ENCODE measurements around the gene PARD3B. TPM values are rescaled to one million over a fixed set of nuclear protein-coding genes. Genes with fewer than 3 reads are reported as not detected.
A peak's percentile ranks its signal among the peaks of the same experiment; 100 is the strongest.

PARD3B gene
- total and polyA plus RNA-seq, 2 of the 8 experiments (the other 6 are each of a cell fraction or from before 2014, with no cell fraction given) = 1.2 to 5.7 TPM

GRCh38 chr2:204754898-204755297, 209.6 kb downstream of the PARD3B start (continued):
- no peak for TF ChIP-seq CHD7 (IDR thresholded peaks at IDR 0.05; ENCODE audit: insufficient replicate concordance, low read length)
- no peak for TF ChIP-seq ATF3 (IDR thresholded peaks at IDR 0.05; ENCODE audit: insufficient read depth, low read depth, low read length)
- no peak for TF ChIP-seq USF2 (IDR thresholded peaks at IDR 0.05; ENCODE audit: low read length)
- peak; percentile 37; the same call in 1 of the 2 replicates for TF ChIP-seq MAFK (IDR thresholded peaks at IDR 0.05; ENCODE audit: low read depth, low read length)
- no peak for TF ChIP-seq EP300 (IDR thresholded peaks at IDR 0.05; ENCODE audit: borderline replicate concordance in 1 of 2, low read depth in 2 of 2, low read length in 2 of 2)

Data from H1 (cell line).